COR-L47 (cell line): ENCODE results near the gene RIC8A.
"Not testable (repeated sequence)": the region's sequence is repeated elsewhere in the genome, so short reads cannot be mapped to it uniquely, and the experiment has no call there.

Source experiments
- DNase-seq: peaks from one replicate; lab custom pipeline; 2025; lab: John Stamatoyannopoulos, UW

RIC8A gene

DNA sequence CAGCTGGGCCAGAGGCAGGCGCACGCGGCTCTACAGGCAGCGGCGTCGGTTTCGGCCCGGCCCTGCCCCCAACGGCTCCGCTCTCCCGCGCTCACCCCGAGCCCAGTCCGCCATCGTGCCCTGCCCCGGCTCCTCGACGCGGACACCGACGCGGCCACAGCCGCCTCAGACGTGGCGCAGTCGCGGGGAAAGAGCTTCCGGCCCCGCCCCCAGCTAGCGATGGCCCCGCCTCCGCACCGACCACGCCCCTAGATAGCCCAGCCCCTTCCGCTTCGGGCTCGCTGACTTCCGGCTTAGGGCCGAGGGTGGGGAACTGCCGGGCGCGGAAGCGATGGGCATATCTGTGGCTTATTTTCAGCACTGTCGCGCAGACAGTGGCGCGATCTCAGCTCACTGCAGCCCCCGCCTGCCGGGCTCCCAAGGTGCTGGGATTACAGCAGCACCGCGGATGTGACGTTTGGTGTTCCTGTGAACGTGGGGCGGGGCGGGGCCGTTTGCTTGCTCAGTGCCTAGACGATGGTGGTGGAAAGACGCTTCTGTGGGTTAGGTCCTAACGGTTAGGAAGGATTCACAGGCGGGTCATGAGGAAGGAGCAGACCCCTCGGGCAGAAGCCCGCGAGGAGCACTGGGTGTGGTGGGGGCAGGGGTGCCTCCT, at the start of gene RIC8A, which contains the start of gene BET1L:
Gene RIC8A (plus strand): TSS at position 501 of the 655 bp plus-strand sequence. CDS start 1,147 bp downstream, outside the sequence.
Gene BET1L (minus strand): TSS at position 192 of the 655 bp plus-strand sequence. CDS start 78 bp downstream, at position 114.
- DNase-seq: peak; percentile 96

DNA sequence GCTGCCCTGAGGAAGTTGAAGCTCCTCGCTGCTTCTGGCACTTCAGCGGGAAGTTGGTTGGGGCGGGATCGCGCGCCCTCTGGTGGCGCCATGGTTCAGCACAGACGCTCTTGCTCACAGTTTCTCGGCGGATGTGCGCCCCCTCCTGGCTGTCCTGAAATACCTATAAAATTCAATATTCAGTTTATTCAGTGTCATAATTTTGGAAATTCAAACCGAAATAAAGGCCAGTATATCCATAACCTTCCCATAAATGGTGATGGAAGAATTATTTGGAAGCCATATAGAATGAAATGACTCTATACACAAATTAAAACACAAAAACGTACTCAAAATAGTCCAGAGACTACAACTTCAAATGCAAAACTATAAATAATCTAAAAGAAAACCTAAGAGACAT, 27.3 kb upstream of the RIC8A start:
- DNase-seq: not testable (repeated sequence)

DNA sequence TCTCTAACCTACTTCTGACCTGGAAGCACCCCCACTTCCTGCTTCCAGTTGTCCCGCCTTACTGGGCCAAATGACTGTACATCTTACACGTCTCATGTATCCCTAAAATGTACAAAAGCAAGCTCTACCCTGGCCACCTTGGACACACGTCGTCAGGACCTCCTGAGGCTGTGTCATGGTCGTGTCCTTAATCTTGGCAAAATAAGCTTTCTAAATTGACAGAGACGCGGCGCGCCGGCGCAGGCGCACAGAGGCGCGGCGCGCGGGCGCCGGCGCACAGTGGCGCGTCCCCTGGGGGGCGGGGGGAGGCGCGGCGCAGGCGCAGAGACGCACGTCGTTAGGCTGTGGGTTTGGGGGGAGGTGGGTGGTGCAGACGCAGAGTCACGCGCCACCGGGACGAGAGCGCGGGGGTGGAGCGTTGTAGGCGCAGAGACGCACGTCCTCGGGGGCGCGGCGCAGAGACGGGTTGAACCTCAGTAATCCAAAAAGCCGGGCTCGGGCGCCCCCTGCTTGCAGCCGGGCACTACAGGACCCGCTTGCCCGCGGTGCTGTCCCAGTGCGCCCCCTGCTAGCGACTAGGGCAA, 18.2 kb upstream of the RIC8A start:
- not testable (repeated sequence) for DNase-seq

DNA sequence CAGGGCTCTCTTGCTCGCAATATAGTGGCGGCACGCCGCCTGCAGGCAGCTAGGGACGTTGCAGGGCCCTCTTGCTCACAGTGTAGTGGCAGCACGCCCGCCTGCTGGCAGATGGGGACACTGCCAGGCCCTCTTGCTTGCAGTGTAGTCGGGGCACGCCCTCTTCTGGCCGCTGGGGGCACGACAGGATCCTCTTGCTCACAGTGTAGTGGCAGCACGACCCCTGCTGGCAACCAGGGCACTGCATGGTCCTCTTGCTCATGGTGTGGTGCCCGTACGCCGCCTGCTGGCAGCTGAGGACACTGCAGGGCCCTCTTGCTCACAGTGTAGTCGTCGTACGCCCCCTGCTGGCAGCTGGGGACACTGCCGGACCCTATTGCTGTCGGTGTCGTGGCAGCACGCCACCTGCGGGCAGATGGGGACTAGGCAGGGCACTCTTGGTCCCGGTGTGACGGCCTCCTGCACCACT, 17.6 kb upstream of the RIC8A start:
- DNase-seq: not testable (repeated sequence)

DNA sequence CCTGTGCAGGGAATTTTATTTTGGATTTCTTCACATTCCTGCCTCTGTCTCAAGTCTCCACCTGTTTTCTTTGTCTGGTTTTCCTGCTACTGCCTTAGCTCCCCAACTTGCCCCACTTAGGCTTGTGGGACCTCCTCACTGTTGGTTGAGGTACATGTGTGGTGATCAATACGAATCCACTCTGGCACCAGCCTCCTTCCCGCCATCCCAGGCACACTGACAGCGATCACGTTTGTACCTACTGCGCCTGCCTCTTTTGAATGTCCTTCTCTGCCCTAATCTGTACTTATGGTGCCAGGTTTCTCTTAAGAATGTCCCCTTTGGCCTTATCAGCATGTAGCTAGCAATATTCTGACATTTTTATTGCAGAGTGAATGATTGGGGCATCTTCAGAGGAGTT, 17.0 kb upstream of the RIC8A start:
- not testable (repeated sequence) for DNase-seq

DNA sequence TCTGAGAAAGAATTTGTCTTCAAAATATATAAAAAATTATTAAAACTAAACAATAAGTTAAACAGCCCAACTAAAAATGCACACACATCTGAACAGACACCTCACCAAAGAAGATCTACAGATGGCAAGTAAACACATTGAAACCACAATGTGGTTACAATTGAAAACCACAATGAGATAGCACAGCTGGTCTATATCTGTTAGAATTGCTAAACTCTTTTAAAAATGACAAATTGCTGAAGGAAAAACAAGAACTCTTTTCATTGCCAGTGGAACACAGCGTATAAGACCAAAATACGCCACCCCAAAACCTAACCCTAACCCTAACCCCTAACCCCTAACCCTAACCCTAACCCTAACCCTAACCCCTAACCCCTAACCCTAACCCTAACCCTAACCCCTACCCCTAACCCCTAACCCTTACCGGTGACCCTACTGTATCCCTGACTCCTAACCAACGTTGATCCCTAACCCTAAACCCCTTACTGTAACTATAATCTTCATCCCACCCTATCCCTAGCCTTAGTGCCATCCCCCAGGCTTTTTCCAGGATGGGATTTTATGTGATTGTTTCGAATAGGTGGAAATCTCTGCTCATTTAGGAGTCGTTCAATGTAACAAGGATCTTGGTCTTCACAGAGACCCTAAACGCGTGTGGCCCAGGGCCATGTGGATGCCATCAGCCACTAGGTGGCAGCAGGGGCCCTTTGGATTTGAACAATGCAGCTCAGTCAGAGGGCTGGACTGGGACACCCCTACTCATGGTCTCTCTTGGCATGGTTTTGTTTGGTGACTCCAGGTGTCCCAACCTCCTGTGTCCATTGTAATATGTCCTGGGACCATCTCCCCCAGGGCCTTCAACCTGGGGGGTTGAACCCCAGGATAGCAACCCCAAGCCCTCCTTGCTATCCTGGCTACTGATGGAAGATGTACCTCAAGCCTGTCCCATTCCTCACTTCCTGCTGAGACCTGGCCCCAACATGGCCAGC, 15.7 kb upstream of the RIC8A start:
- not testable (repeated sequence) for DNase-seq

DNA sequence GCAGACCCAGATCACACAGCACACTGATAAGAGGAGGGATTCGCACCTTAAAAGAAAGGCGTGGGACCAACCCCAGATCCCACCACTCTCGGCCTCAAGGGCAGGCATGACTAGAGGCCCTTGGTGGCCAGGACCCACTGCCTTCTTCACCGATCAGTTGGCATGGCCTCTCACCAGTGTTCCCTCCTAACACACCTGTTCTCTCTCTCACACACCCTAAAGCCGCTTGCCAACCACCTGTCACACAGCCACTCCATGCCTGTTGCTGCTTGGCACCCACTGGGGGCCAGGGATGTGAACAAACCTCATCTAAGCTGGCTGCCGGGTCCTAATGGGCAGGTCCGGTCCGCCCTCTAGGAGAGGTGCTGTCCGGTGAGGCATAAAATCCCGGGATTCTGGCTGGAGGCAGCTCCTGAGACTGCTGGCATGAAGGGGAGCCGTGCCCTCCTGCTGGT, 14.8 kb upstream of the RIC8A start, which contains the start of gene SCGB1C1:
Gene SCGB1C1 (plus strand): TSS at position 405 of the 455 bp plus-strand sequence. CDS start 22 bp downstream, at position 427.
- DNase-seq: not testable (repeated sequence)

DNA sequence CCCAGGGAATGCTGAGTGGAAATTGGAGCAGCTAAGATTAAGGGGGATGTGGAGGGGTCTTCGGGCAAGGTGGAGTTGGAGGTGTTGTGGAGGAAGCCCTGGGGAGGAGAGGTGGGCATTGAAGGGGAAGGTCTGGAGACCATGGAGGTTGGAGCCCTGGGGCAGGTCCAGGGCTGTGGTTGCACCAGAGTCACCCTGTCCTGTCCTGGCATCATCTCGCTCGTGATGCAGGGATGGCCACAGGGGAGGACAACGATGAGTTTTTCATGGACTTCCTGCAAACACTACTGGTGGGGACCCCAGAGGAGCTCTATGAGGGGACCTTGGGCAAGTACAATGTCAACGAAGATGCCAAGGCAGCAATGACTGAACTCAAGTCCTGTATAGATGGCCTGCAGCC, 14.0 kb upstream of the RIC8A start:
- not testable (repeated sequence) for DNase-seq

DNA sequence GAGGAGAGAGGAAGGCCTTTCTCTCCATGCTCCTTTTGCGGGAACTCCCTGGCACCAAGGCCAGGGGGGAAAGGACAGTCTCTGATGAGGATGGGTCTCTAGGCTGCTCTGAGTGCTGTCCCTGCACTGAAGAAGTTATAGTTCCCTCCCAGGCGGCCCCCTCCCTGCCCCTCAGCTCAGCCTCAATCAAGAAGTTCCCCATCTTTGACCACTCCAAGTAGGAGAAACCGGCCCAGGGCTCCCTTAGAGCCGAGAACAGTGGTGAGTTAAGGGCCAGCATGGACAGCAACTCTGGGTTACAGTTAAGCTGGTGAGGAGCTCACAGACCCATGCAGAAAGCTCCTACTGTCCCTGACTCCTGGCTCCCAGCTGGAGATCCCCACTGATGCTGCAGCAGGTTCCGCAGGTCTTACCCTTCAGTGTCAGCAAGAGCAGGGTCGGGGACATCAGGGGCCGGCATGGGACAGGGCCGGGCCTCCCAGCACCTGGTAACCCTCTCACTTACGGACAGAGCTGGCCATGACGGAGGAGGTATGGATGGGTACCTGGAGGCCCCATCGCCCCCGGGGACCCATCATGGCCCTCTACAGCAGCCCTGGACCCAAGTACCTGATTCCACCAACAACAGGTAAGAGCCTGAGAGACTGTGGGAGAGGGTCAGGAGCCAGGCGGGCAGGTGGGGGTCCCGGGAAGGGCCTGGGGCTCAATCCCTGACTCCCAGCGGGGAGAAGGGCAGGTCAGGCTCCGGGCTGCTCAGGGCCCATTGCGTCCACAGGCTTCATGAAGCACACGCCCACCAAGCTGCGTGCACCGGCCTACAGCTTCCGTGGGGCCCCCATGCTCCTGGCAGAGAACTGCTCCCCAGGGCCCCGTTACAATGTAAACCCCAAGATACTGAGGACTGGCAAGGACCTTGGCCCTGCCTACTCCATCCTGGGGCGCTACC, 10.4 kb upstream of the RIC8A start:
- DNase-seq: no peak

DNA sequence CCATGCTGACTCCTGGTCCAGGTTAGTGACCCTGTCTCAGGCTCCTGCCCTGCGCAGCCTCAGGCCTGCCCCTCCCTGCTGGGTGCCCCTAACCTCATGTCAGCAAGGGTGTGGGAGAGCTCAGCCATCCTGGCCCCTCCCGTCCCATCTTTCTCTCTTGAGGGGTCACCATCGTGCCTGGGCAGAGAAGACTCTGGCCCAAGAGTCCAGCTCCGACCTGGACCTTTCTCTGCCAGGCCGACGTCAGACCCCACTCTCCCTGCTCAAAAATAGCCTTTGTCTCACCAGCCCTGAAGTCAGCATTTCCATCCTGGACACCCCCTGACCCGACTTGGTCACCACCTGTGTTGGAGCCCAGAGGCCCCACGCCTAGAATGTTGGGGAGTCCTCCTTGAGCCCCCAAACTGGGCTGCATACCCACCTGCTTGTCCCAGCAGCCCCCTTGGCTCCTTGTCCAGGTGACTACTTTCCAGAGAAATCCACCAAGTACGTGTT, 9.7 kb upstream of the RIC8A start:
- DNase-seq: no peak

DNA sequence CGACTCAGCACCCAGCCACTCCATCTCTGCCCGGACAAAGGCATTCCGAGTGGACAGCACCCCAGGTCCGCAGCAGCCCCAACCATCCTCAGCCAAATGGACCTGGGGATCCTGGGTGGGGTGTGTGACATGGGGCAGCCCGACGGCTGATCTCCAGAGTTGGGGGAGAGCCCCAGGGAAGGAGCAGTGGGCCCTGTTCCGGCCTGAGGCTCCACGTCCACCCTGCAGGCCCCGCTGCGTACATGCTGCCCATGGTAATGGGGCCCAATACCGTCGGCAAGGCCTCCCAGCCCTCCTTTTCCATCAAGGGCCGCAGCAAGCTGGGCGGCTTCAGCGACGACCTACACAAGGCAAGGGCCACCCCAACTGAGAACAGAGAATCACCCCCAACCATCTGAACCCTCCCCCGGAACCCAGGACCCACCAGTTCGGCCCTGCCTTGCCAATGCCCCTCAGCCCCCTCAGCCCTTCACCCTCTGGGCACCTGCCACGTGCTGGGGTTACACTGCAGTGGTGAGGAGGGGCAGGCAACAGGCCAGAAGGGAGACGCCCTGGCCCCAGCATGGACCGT, 9.2 kb upstream of the RIC8A start:
- no peak for DNase-seq

DNA sequence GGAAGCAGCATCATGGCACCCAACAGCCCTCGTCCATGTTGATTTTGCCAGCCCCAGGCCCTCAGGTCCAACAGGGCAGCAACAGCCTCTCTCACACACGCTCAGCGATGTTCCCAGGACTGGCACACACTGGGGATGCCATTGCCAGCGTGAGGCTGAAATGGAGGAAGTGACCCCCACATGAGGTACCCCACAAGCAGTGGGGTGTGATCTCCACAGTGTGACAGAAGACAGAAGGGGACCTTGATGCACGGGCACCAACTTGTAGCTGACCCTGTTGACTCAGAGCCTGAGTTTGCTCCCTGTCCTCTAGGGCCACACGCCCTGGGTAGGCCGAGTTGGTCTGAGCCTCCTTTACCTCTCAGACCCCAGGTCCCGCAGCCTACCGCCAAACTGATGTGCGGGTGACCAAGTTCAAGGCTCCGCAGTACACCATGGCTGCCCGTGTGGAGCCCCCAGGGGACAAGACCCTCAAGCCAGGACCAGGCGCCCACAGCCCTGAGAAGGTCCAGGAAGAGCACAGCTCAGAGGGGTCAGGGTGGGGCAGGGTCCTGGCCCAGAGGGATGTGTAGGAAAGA, 8.4 kb upstream of the RIC8A start:
- DNase-seq: no peak

DNA sequence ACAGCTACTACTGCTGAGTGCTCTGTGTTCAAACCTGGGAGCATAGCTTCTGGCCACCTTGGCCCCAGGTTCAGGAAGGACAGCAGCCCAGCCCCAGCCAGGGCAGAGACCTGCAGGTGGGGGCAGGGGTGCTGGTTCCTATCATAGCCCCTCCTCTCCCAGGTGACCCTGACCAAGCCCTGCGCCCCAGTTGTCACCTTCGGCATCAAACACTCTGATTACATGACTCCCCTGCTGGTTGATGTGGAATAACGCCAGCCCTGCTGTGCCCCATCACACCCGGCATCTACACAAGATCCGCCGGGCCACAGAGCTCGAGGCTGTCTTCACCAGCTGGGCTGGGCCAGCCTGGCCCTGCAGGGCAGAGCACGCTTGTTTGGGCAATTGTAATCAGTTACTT, 7.7 kb upstream of the RIC8A start:
- no peak for DNase-seq

DNA sequence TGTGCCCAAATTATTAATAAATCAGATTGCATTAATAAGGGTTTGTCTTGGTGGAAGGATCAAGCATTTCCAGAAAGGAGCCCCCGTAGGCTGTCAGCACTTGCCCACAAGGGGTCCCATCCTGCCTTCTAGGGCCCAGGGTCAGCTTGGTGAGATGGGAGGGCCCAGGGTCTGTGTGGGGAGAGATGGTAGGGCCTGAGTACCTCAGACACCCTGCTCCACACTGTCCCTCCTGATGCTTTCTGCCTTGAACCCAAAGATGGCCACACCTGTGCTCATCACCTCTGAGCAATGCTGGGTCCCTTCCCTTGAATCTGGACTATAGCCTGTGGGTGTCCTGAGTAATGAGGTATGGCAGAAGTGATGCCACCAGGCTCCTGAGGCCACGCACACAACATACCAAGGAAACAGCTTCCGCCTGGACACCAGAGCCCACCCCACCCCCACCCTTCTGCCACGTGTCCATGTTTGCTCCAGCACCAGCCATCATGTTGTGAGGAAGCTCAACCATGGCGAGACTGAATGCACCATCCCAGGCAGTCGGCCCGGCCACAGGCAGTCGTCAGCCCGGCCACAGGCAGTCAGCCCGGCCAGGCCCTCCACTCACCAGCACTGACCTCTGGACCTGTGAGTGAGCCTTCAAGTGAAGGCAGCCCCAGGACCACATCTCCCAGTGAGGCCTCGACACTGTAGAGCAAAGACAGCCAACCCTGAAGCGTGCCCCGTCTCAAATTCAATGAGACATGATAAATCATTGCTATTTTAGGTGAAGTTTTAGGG, 7.1 kb upstream of the RIC8A start:
- no peak for DNase-seq

DNA sequence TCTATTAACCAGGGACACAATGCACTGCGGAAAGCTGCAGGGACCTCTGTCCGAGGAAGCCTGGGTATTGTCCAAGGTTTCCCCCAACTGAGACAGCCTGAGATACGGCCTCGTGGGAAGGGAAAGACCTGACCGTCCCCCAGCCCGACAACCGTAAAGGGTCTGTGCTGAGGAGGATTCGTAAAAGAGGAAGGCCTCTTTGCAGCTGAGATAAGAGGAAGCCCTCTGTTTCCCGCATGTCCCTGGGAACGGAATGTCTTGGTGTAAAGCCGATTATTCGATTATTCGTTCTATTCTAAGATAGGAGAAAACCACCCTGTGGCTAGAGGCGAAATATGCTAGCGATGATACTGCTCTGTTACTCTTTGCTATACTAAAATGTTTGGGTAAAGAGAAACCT, 5.5 kb upstream of the RIC8A start:
- DNase-seq: no peak

DNA sequence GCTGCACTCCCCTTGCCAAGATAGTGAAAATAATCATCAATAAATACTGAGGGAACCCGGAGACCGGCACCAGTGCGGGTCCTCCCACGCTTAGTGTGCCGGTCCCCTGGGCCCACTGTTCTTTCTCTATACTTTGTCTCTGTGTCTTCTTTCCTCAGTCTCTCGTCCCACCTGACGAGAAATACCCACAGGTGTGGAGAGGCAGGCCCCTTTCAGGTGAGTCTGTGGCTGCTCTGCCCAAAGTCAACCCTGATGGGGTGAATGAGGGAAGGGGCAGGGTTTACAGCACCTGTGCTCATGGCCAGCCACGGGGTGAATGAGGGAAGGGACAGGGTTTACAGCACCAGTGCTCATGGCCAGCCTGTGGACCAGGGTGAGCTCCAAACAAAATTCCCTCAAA, 5.0 kb upstream of the RIC8A start:
- DNase-seq: no peak

DNA sequence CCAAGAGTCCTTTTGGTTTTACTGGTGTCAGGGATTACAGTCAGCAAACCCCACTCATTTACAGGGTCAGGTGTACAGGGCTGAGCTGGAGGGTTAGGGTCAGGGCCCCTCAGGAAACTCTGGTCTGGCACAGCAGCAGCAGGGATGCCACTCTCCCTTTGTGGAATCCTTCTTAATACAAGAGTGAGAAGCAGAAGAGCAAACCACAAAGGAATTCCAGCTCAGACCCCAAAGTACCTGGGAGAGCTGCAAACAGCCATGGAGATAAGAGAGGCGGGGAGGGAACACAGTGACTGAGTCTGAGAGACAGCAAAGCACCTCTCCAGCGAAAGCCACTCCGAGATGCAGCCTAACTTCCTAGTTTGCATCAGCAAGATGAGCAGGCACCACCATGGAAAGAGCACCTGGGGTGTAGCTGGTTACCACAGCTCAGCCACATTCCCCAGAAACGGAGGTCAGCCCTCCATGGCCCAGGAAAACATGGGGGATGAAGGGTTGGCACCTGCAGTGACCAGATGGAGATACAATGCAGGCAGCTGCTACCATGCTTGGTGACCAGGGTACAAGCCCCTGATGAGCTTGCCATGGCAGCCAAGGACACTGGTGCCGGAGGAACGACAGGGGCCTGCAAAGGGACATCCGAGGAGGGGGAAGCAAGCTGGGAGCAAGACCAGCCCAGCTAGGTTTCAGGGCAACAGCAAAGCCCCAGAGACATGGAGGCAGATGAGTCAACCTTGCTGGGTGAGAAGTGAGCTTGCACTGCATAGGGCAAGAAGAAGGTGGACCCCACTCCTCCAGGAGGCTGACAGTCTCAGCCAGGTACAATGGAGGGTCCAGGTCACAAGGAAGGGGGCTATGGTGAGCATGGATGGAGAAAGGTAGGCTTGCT, 4.2 kb upstream of the RIC8A start:
- DNase-seq: no peak

DNA sequence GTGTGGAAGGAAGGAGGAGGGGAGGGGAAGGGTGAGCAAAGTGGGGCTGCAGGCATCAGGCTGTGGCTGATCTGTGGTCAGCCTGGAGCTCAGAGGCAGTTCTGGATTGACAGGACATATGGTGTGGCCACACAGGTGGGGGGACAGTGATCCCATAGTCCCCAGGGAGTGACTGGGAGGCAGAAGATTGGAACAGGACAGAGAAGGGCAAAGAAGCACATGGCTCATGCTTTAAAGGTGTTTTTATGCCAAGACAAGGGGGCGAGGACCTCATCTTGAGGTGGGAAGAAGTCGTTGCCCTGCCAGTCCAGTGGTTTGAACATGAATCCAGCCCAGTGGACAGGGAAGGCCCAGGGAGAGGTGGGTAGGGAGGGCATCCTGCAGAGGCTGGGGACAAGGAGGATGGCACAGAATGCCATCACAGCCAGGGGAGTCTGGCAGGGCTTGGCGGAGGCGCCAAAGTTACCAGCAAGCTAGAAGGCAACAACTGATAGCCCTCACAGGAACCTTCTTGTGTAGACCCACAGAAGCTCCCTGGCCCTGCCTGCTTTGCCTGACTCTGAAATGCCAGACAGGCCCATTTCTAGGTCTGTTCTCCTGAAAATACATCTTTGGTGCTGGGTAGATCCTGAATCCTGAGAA, 3.4 kb upstream of the RIC8A start:
- DNase-seq: no peak
